Dermis blood vessel endothelial cell (primary cell): ENCODE measurements around the gene FOXP4. TPM values are rescaled to one million over a fixed set of nuclear protein-coding genes. Genes with fewer than 3 reads are reported as not detected.
A peak's percentile ranks its signal among the peaks of the same experiment; 100 is the strongest.
"Not testable (repeated sequence)": the region's sequence is repeated elsewhere in the genome, so short reads cannot be mapped to it uniquely, and the experiment has no call there.

Source experiments
- DNase-seq: peaks from one replicate; pipeline ENCODE4 v3.0.0; 2010
- total RNA-seq: library from RNA; depleted of rRNA; stranded (reverse); fragments of >200 nt; gene quantifications from 2 replicates; pipeline ENCODE4 v1.2.3, GENCODE V29; 2014

Gene FOXP4
- total RNA-seq, 1 donor from 2014 or later: 4.4 TPM

- no peak for DNase-seq
Measured at GRCh38 chr6:41602422-41602743, 56.2 kb downstream of the FOXP4 start.

GRCh38 chr6:41602864-41603608 lies 56.9 kb downstream of the FOXP4 start:
- peak; percentile 91 for DNase-seq

GRCh38 chr6:41604006-41604405 lies 57.8 kb downstream of the FOXP4 start:
- DNase-seq: no peak

GRCh38 chr6:41605649-41606048 lies 59.5 kb downstream of the FOXP4 start:
- DNase-seq: no peak

- DNase-seq: no peak
Measured at GRCh38 chr6:41607036-41607435, 60.9 kb downstream of the FOXP4 start.

GRCh38 chr6:41607736-41608135 lies 61.6 kb downstream of the FOXP4 start:
- DNase-seq: no peak

- no peak for DNase-seq
Measured at GRCh38 chr6:41608443-41609151, 62.4 kb downstream of the FOXP4 start.

GRCh38 chr6:41614715-41615114 lies 68.5 kb downstream of the FOXP4 start:
- DNase-seq: no peak

- DNase-seq: no peak
Measured at GRCh38 chr6:41615311-41615710, 69.1 kb downstream of the FOXP4 start.

- no peak for DNase-seq
Measured at GRCh38 chr6:41618598-41618997, 72.4 kb downstream of the FOXP4 start.

- not testable (repeated sequence) for DNase-seq
Measured at GRCh38 chr6:41619193-41619592, 73.0 kb downstream of the FOXP4 start.

- DNase-seq: no peak
Measured at GRCh38 chr6:41621367-41621766, 75.2 kb downstream of the FOXP4 start.

- no peak for DNase-seq
Measured at GRCh38 chr6:41621802-41622201, 75.6 kb downstream of the FOXP4 start.

GRCh38 chr6:41622206-41622988 lies 76.2 kb downstream of the FOXP4 start:
- DNase-seq: no peak

- no peak for DNase-seq
Measured at GRCh38 chr6:41623330-41623729, 77.1 kb downstream of the FOXP4 start.

- no peak for DNase-seq
Measured at GRCh38 chr6:41624621-41625380, 78.6 kb downstream of the FOXP4 start.

- DNase-seq: no peak
Measured at GRCh38 chr6:41625442-41625841, 79.3 kb downstream of the FOXP4 start.

- no peak for DNase-seq
Measured at GRCh38 chr6:41626022-41626421, 79.8 kb downstream of the FOXP4 start.

- DNase-seq: peak; percentile 83
Measured at GRCh38 chr6:41626917-41627316, 80.7 kb downstream of the FOXP4 start.

- no peak for DNase-seq
Measured at GRCh38 chr6:41629128-41629527, 82.9 kb downstream of the FOXP4 start.

GRCh38 chr6:41630069-41630468 lies 83.9 kb downstream of the FOXP4 start:
- DNase-seq: no peak

- DNase-seq: no peak
Measured at GRCh38 chr6:41630946-41631345, 84.8 kb downstream of the FOXP4 start.
